HCEC 1CT (cell line): Measurements from ENCODE around the gene GLRA3.

Experiments used
- DNase-seq: peaks from one replicate; pipeline ENCODE4 v3.0.0-alpha.2; 2017

Gene GLRA3

DNA sequence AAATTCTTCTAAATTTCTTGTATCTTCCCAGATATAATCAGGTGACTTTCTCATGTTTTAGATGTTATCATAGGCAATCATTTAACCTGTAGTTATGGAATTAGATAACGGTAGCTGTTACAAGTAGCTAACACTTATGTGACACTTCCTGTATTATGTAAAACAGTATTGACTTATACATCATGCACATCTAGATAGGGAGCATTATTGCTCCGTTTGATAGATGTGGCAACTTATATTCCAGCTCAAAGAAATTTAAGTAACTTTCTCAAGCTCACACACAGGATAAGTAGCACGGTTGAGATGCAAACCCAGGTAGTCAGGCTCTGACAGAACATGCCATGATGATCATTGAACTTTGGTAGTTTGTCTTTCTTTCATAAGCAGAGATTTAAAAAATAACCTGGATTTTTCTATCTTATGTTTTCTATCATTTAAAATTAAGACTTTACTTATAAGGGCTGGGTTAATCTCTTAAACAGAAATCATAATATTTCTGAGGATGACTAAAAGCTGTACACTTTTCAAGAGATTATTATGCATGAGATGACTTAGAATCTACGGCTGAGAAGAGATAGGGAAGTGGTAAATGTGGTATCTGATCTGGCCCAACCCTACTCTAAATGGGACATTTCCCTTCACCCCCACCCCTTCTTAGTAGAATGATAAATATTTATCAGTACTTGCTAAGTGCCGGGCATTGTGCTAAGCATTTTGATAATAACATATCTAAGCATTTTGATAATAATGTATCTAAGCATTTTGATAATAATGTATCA is 237.6 kb downstream of the GLRA3 start:
- DNase-seq = no peak

DNA sequence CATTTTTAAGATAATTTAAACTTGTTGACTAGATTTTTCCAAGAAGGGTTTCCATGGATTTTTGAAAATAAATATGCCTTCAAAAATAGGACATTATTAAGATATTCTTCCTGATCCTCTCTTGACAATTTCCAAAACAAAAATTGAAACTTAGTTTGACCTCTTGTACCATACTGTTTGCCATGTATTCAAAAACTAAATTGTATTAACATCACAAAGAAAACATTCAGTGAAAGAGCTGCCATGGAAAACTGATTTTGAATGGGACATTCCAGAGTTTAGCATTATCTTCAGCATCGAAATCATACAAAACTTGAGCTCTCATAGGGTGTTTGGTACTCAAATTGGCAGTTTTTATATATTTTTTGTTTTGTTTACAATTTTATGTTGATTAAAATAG is 238.7 kb downstream of the GLRA3 start:
- DNase-seq = no peak
